SW480 (cell line): ENCODE measurements around the gene TEFM.
"Not testable (repeated sequence)": the region's sequence is repeated elsewhere in the genome, so short reads cannot be mapped to it uniquely, and the experiment has no call there.

ENCODE experiments used
- DNase-seq: peaks from one replicate; pipeline ENCODE4 v3.0.0-alpha.2; 2016; ENCODE audit warnings: low spot score

The TEFM gene

DNA sequence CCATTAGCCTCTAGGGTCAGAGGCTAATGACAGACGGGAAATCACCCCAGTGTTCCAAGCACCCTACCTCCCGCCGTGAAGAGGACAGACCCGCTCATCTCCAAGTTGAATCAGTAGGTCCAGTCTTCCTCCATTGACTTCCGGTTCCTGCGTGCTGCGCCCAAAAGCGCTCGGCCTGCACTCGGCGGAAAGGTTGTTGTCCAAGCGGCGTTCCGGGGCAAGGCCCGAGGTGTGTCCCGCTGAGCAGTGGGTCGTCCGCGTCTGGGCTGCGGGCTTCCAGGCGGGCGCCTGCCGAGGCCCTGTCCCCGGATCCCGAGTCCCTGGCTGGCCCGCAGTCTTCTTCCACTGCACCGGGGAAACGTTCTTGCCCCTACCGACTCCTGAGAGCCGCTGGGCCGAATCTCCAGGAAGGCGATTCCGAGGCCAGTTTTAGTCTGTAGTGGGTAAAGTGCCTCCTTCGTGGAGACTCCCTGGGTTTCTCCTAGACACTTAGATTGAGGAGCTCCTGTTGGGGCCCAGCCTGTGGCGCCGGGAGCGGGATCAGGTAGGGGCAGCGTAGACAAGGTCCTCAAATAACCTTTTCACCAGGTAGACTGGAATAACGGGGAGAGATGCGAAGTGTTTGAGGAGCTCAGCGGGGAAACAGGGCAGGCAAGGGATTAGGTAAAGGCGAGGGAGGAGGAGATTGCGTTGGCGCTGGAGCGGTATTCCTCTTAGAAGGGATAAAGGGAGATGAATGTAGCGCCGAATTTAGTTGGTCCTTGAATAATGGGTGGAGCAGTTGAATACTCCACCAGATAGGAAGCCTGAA, at the start of gene TEFM:
TEFM (minus strand) TSS at position 138 of the 811 bp plus-strand sequence; CDS start at position 98, 40 bp downstream.
- DNase-seq, result peak; percentile 87

DNA sequence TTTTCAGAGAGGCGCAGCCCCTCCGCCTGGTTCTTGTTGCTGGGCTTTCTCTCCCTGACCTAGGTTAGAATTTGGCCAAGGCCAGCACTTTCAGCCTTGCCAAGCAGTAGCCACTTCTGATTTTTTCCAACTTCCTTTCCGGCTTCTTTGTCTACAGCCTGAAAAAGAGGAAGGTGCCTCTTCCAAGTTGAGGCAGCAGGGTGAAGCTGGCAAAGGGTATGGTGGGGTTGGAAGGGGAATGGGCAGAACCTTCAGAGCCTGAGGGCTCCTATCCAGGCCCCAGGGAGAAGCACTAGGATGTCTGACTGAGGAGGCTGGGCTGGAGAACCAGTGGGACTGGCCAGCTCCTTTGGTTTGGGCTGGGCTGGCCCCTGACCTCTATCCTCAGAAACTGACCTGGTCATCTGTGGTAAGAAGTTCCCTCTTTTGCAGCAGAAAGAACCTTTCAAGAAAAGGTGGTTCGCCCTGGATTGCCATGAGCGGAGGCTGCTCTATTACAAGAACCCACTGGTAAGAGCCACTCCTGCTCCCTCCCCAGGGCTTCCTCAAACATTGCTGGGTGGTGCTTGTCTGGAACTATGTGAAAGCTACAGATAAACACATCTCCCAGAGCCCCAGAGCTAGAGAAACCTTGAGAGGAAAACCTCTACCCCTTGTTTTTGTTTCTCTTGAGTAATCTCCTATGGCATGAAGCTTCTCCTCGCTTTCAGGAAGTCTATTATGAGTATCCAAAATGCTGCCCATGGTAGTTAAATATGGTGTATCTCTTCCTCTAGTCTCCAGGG, 48.2 kb upstream of the TEFM start:
- no peak for DNase-seq

- no peak for DNase-seq
These were observed 46.8 kb upstream of the TEFM start for GRCh38 chr17:30952638-30953393.

- no peak for DNase-seq
These were observed 44.8 kb upstream of the TEFM start for GRCh38 chr17:30950669-30951399.

- DNase-seq, result no peak
These were observed 44.2 kb upstream of the TEFM start for GRCh38 chr17:30950189-30950588.

GRCh38 chr17:30947796-30948195, 41.8 kb upstream of the TEFM start:
- DNase-seq, result no peak

- no peak for DNase-seq
These were observed 36.5 kb upstream of the TEFM start for GRCh38 chr17:30942308-30943079.

DNA sequence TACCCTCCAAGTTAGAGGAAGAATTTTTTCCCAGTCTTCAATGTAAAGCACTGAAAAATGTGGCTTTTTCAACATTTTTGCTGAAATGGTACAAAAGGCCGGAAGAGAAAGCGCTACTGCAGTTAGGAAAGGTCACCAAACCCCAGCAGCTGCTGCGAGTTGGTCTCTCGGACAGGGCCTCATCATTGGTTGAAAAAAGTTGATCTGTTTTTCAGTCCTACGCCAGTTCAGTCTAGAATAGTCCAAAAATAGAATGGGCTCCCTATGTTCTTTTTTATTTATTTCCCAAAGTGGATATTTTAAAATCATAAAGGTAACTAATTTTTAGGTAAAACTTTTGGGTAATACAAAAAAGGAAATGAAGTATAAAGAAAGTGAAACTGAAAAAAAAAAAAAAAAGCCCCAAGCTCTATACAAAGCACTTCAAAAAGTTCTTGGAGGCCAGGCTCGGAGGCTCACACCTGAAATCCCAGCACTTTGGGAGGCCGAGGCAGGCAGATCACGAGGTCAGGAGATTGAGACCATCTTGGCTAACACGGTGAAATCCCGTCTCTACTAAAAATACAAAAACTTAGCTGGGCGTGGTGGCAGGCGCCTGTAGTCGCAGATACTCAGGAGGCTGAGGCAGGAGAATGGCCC, 33.1 kb upstream of the TEFM start:
- DNase-seq, result no peak

- no peak for DNase-seq
These were observed 27.9 kb upstream of the TEFM start for GRCh38 chr17:30933966-30934365.

- DNase-seq, result not testable (repeated sequence)
These were observed 25.5 kb upstream of the TEFM start for GRCh38 chr17:30931582-30931981.

- DNase-seq, result no peak
These were observed 24.5 kb upstream of the TEFM start for GRCh38 chr17:30930495-30930894.

DNA sequence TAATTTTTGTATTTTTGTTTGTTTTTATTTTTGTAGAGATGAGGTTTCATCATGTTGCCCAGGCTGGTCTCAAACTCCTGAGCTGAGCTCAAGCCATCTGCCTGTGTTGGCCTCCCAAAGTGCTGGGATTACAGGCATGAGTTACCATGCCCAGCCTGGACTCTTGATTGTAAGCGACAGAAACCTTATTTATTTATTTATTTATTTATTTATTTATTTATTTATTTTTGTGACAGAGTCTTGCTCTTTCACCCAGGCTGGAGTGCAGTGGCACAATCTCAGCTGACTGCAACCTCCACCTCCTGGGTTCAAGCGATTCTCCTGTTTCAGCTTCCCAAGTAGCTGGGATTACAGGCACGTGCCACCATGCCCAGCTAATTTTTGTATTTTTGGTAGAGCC, 23.8 kb upstream of the TEFM start:
- DNase-seq, result not testable (repeated sequence)

DNA sequence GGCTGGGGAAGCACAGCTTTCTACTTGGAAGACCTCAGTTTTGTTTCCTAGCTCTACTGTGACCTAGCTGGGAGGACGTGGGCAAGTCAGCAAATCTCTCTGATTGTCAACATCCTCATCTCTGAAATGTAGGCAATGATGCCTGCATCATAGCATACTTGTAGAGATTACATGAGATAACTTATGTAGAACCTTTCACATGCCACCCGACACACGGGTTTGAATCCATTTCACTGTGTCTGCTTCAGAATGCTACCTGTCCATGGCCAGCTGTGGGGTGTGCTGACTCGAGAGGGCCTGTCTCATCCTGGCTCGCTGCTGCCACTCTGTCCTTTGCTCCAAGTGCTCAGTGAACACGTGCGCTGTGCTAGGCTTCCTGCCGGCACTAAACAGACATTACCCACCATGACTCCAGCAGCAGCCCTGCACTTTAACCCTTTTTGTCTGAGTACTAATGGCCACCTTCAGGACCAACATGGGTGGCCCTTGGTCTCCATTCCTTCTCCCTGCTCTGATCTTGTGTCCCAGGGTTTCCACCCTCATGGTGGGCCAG, 23.1 kb upstream of the TEFM start:
- no peak for DNase-seq

DNA sequence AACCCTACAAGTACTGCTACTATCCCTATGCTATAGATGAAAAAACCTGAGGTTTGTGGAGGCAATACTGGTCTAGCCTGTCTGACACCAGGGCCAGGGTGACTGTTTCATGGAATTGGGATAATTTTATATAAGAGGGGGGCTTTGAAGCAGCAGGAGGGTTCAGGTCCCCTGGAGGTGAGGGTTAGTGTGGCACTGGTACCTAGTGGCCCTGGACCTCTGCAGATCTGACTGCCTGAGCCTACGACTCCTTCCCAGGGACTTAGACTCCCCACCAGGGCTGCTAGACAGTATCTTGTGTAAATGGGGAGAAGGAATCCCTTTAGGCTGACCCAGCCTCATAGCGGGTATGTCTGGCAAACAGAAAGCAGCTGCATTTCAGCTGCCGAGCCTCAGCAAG, 22.5 kb upstream of the TEFM start:
- DNase-seq, result no peak

DNA sequence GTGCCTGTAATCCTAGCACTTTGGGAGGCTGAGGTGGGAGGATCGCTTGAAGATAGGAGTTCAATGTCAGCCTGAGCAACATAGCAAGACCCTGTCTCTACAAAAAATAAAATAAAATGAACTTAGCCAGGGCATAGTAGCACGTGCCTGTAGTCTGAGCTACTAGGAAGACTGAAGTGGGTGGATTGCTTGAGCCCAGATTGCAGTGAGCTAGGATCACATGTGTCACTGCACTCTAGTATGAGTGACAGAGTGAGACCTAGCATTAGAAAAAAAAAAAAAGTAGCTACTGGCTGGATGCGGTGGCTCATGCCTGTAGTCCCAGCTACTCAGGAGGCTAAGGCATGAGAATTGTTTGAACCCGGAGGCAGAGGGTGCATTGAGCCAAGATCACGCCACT, 21.7 kb upstream of the TEFM start:
- no peak for DNase-seq

GRCh38 chr17:30926516-30926915, 20.5 kb upstream of the TEFM start:
- no peak for DNase-seq

DNA sequence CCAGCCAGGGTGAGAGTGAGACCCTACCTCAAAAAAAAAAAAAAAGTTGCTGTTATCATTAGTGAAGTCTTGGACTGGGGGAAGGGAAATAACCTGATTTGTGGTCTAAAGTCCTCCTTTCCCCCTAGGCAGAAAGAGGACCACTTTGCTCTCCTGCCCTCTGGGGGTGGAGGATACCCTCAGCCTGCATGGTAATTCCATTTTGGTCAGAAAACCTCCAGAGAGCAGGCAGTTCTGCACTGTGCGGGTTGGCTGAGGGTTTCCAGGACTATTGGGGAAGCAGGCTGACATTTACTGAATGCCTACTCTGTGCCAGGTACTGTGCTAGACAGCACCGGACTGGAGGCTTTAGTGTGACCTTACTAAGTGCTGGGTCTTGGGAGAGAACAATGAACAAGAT, 18.3 kb upstream of the TEFM start:
- no peak for DNase-seq

GRCh38 chr17:30922235-30923030, 16.4 kb upstream of the TEFM start:
- no peak for DNase-seq

GRCh38 chr17:30921544-30922196, 15.6 kb upstream of the TEFM start, which contains the start of gene ADAP2:
TSS of gene ADAP2 (plus strand) at chr17:30921945. CDS start at chr17:30922015, 70 bp downstream.
- peak; percentile 26 for DNase-seq
